NCI-H1092 (cell line): Measurements from ENCODE around the gene MYORG.
"Not testable (repeated sequence)": the region's sequence is repeated elsewhere in the genome, so short reads cannot be mapped to it uniquely, and the experiment has no call there.

ENCODE experiments used
- DNase-seq: peaks from one replicate; lab custom pipeline; 2025; lab: John Stamatoyannopoulos, UW

The MYORG gene

GRCh38 chr9:34368796-34369195 lies 7.9 kb downstream of the MYORG start:
- DNase-seq: not testable (repeated sequence)

DNA sequence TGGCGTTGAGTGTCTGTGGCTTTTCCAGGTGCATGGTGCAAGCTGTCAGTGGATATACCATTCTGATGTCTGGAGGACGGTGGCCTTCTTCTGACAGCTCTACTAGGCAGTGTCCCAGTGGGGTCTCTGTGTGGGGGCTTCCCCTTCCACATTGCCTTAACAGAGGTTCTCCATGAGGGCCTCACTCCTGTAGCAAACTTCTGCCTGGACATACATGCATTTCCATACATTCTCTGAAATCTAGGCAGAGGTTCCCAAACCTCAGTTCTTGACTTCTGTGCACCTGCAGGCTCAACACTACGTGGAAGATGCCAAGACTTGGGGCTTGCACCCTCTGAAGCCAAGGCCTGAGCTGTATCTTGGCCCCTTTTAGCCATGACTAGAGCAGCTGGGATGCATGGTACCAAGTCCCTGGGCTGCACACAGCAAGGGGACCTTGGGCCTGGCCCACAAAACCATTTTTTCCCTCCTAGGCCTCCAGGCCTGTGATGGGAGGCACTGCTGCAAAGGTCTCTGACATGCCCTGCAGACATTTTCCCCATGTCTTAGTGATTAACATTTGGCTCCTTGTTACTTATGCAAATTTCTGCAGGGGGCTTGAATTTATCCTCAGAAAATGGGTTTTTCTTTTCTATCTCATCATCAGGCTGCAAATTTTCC lies 8.8 kb downstream of the MYORG start:
- DNase-seq: not testable (repeated sequence)

- DNase-seq: no peak
Observed at GRCh38 chr9:34366365-34366764, 10.3 kb downstream of the MYORG start.

GRCh38 chr9:34365282-34365681 lies 11.4 kb downstream of the MYORG start:
- DNase-seq: no peak

- DNase-seq: no peak
Observed at GRCh38 chr9:34363619-34364351, 12.9 kb downstream of the MYORG start.

DNA sequence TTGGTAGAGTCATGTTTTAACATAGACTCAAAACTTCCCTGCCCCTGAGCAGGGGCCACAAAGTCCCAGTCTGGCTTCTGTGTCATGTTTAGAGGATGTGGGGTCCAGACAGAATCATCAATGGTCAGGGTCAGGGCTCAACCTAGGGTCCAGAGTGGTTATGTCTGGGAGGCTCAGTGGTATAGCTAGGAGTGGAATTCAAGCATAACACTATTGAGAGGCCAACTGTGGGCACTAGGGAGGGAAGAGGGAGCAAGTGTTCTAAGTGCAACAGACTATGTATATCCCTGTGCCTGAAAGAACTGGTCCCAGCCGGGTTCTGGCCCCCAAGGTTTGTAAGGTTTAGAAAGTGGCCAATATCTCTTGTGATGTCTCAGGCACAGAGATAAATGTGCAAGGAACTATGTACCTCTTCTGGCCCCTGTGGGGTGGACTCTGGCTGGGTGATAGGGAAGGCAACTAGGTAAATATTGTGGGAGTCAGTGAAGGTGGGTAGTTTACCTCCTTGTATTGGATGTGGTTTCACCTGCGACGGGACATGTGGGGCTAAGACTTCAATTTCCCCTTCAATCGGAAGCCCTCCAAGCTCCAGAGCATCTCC lies 14.0 kb downstream of the MYORG start:
- no peak for DNase-seq

GRCh38 chr9:34352957-34353356 lies 23.7 kb downstream of the MYORG start:
- DNase-seq: not testable (repeated sequence)

DNA sequence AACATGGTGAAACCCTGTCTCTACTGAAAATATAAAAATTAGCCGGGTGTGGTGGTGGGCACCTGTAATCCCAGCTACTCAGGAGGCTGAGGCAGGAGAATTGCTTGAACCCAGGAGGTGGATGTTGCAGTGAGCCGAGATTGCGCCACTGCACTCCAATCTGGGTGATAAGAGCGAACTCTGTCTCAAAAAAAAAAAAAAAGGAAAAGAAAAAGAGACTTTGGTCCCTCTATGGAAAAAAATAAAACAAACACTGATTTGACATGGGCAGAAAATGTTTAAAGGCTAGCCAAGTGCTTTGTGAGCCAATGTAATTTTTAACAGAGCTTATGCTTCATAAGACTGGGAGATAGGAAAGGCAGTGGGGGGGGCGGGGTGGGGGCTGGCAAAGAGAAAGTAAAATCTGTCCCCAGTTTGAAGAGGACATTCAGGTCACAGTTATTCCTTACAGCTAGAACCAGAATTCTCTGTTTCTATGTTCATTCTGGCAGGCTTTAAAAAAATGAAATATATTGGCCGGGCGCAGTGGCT lies 24.5 kb downstream of the MYORG start:
- DNase-seq: not testable (repeated sequence)

DNA sequence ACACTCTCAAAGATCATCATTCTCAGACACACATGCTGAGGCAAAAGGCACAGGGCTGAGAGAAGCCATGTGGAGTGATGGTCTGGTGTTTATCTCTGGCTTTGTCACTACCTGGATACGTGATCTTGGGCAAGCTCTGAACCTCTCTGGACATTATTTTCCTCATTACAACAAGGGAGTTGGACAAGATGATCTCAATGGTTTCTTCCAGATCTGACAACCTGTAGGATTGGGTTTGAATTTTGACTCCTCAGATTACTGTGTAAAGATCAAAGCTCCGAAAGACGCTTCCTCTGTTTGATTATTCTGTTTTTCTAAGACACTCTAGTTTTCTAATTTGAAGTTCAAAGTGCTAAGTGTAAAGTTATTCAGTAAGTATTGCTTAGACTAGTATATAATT lies 27.4 kb downstream of the MYORG start:
- DNase-seq: no peak

DNA sequence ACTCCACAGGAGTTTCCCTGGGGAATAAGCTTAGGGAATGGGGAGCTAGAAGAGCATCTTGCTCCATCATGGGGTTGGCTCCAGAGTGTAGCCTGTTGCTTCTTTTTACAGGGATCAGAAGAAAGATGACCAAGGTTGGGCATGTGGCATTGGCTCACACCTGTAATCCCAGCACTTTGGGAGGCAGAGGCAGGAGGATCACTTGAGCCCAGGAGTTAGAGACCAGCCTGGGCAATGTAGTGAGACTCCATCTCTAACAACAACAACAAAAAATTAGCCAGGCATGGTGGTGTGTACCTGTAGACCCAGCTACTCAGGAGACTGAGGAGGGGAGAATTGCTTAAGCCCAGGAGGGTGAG lies 28.9 kb downstream of the MYORG start:
- no peak for DNase-seq

DNA sequence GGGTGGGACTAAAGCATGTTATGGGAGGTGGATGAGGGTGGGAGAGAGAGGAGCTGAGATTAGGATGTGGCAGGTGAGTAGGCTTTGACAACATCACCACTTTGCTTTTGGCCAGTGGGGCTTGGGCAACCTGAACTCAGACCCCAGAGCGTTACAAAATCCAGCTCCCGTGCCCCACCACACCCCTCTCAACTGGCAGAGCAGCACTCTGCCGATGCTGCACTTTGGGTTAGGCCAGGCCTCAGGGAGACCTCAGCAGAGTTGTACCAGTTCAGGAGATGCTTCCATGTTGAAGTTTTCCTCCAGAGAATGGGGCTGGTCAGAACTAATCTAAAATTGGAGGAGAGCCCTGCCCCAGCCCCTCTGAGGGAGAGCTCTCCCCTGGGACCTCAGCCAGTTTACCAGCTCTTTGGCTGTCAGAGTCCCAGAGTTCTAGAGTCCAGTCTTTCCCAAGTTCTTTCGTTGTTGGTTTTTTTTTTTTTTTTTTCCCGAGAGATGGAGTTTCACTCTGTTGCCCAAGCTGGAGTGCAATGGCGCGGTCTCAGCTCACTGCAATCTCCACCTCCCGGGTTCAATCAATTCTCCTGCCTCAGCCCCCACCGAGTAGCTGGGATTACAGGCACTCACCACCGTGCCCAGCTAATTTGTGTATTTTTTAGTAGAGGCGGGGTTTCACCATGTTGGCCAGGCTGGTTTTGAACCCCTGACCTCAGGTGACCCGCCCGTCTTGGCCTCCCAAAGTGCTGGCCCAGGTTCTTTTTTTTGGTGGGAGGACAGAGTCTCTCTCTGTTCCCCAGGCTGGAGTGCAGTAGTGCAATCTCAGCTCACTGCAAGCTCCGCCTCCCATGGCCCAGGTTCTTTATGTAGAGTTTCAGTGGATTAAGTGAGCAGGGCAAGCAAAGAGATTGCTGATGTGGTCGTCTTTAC lies 29.6 kb downstream of the MYORG start:
- DNase-seq: no peak

GRCh38 chr9:34343605-34344004 lies 33.1 kb downstream of the MYORG start:
- DNase-seq: no peak

- no peak for DNase-seq
Observed at GRCh38 chr9:34343090-34343489, 33.6 kb downstream of the MYORG start.

- no peak for DNase-seq
Observed at GRCh38 chr9:34341659-34342295, 34.9 kb downstream of the MYORG start.

DNA sequence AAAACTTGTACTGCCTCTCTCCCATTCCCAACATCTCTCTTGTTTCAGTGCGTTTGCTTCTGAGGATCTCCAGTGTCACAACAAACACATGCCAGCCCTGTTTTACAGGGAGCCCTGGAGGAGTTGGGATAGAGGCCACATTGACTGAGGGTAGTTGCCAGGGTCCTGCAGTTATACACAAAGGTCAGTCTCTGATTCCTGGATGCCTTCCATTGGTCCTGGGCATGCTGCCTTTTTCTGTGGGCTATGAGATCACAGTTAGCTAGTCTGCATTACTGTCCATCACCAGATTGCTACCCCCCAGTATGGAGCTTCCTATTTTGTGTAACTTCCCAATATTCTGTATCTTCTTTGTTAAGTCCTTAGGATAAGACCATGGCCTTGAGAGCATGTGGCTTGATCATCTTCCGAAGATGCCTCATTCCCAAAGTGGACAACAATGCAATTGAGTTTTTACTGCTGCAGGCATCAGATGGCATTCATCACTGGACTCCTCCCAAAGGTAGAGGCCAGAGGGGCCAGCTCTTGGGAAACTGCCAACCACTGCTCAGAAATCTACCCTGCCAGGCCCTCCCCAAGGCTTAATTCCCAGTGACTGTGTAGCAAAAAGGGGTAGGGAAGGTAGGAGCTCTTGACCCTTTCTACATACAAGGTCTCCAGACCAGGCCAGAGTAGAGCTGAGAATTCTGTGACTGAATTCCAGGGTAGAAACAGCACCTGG lies 37.9 kb downstream of the MYORG start:
- no peak for DNase-seq

GRCh38 chr9:34338079-34338478 lies 38.6 kb downstream of the MYORG start:
- not testable (repeated sequence) for DNase-seq

GRCh38 chr9:34337403-34337802 lies 39.3 kb downstream of the MYORG start:
- DNase-seq: no peak

DNA sequence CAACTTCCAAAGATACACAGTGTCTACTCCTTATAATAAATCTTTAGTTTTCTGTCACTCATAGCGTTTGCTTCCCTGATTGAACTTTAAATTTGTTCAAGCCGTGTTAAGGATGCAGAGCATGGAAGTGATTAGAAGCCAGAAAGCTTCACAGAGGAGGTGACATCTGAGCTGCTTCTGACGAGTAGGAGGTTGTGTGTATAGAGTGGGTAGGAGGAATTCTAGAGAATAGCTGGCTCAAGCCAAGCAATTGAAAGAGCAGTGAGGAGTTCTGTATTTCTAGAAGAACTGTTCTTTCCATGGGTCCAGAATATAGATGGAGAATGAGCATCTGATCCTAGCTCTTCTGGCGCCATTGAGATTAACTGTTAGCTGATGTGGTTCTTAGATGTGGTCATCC lies 41.3 kb downstream of the MYORG start:
- no peak for DNase-seq

GRCh38 chr9:34334916-34335315 lies 41.8 kb downstream of the MYORG start:
- no peak for DNase-seq

DNA sequence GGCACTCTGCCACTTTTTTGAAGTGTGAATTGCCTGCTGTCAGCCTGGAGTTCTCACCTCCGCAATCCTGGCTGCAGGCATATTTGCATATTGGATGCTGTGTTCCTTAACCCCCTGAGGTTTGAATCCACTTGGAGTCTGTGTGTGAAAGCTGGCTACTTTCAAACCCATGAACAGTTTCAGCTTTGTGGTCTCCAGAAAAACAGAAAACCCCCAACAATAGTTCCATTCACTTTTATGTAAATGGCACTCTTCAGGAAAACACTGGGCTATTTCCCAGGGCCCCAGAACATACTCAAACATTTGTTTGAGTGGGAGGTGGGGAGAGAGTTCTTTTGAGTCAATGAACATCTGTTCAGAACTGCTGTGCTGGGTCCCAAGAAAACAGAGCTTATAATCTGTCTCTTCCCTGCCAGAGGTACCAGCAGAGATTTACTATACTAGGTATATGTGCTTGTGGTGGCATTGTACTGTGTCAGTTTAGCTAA lies 42.3 kb downstream of the MYORG start:
- no peak for DNase-seq

GRCh38 chr9:34333836-34334235 lies 42.9 kb downstream of the MYORG start:
- DNase-seq: no peak
